ENCODE data around the gene CD63.

Gene CD63

GRCh38 chr12:55706568-55707218 is 22.1 kb downstream of the CD63 start:
- DNase-seq (ENCODE audit: low read depth in 4 of 4, low spot score in 1 of 4), result no peak

DNA sequence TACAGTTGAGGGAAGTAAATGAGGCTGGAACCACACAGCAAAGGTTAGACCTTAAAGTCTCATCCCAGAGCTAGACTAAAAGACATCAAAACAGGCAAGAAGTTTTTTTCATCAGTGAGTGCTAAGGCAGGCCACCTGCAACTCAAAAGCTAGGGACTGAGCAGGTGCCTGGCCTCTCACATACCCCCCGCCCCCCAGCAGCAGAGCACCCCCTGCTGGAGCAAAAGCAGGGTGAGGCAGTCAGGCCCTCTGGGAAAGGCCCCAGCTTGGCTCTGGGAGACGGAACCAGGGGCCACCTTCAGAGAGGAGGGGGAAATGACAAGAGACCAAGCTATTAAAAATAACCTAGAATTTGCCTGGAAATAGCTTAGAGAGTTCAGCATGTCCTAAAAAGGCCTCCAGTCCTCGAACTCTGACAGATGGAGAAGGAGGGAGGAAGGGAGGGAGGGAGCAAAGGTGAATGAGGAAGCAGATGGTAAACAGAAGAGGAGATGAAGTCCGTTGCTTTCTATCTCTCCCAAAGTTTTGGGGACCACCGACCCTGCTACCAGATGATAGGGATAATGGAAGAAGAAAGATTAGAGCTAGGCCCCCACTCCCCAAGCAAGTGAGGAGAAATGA is 22.9 kb downstream of the CD63 start:
- no peak for DNase-seq (ENCODE audit: low read depth in 4 of 4, low spot score in 1 of 4)

DNA sequence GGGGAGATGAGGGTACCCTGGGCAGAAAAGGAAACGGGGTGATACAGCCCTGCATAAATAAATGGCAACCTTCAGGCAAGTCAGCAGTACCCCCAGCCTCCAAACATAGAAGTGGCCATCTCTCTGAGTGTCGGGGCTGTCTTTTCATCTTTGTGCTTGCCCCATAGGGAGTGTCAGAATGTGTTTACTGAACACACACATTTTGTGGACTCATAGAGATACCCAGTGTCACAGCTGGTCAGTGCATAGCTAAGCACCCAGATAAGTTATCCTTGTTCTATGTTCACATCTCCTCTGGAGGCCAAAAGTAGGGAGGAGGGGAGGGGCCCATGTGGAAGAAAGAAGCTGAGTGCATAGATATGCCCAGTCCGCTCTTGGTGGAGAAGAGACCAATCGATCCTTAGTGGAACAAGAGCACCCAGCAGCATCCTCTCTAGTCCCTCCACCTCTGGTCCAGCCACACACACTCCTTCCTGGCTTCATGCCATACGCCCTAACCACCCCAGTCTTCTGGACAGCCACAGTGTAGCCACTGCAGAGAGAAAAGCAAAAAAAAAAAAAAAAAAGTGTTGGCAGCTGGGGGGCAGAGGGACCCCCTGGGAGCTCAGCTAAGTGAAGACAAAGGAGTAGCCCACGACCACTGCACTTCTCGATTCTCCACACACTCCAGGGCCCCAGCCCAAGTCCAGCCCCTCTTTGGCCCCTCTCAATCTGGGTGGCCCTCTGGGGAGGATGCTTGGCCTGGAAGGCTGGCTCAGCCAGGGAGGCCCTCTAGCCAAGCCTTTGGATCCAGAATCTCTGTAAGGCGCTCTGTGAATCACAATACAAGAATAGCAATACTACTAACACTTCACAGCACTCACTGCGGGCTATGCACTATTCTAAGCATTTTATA is 23.7 kb downstream of the CD63 start:
- DNase-seq (ENCODE audit: low read depth in 4 of 4, low spot score in 1 of 4), result no peak

DNA sequence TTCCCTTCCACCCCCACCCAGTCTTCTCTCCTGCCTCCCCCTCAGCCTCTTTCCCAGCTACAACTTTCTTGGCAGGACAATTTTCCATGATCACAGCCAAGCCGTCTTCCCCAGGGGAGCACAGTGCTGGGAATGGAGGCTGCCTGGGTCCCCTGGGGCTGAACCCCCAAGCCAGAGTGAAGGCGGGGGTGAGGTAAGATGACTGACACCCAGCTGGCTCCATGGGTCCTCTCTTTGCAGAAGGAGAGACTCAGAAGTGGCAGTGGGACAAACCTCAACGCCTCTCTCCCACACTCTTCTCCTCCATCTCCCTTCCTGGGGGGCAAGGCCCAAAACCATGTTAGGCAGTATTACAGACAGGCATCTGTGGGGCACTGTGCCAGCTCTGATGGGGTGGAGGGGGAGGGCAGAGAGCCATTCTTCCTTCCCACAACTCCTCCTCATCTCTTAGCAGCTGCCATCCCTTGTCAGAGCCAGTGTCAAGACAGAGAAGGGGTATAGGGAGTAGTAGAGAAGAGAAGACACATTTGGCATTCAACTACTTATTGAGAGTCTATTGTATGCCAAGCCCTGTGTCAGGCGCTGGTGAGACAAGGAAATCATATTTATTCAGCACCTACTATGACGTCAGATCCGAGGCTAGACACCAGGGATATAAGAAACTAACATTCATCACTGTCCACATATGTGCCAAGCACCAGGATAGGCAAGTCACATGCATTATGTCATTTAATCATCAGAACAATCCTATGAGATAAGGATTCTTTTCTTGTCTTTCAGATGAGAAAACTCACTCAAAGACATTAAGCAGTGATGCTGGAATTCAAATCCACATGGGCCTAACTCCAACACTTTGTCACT is 24.7 kb downstream of the CD63 start:
- DNase-seq (ENCODE audit: low read depth in 4 of 4, low spot score in 1 of 4), result no peak

- no peak for DNase-seq (ENCODE audit: low read depth in 4 of 4, low spot score in 1 of 4)
Observed at GRCh38 chr12:55703288-55703687, 25.5 kb downstream of the CD63 start.

DNA sequence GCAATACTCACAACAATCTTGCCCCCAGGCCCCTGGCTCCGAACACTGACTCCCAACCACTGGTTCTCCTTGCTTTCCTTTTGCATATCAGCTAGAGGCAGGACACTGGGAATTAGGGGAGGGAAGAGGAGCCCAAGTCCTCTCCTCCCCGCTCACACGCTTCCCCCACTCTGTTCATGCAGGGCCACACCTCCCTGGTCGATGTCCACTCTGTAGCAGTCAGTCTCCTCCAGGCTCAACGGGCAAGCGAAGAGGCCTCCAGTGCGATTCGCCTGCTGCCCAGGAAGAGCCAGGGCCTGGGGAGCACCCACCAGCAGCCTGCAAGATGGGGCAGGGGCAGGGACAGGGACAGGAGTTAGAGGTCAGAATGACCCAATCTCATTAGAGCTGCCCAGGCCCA is 25.9 kb downstream of the CD63 start:
- no peak for DNase-seq (ENCODE audit: low read depth in 4 of 4, low spot score in 1 of 4)

- DNase-seq (ENCODE audit: low read depth in 4 of 4, low spot score in 1 of 4), result no peak
Observed at GRCh38 chr12:55700255-55701018, 28.4 kb downstream of the CD63 start.

DNA sequence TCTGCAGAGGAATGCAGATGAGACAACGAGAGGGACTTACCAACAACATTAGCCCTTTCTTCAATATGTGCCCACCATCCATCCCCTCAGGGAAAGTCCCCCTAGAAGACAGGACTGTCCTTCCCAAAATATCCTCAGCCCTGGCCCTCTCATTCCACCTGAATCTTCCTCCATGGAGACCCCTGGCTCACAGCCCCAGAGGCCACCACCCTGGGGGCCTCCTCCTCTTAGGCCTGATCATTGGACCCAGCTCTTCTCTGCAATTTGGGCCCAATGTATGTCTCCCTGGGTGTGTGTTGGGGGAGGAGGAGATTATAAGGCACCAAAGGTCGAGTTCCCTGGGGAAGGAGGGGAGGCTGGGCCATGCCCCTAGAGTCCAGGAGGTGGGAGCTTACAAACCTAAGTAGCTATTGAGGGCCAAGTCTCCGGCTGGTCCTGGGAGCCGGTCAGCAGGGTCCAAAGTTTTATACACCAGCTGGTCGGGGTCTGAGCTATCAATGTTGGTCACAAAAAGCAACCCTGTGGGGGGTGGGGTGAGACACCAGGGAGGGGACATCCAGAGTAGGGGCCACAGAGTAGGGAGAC is 29.2 kb downstream of the CD63 start:
- no peak for DNase-seq (ENCODE audit: low read depth in 4 of 4, low spot score in 1 of 4)

- no peak for DNase-seq (ENCODE audit: low read depth in 4 of 4, low spot score in 1 of 4)
Observed at GRCh38 chr12:55698965-55699364, 29.8 kb downstream of the CD63 start.

GRCh38 chr12:55698241-55698955 is 30.4 kb downstream of the CD63 start:
- no peak for DNase-seq (ENCODE audit: low read depth in 4 of 4, low spot score in 1 of 4)

- DNase-seq (ENCODE audit: low read depth in 4 of 4, low spot score in 1 of 4), result no peak
Observed at GRCh38 chr12:55697686-55698085, 31.1 kb downstream of the CD63 start.

GRCh38 chr12:55696796-55697462 is 31.9 kb downstream of the CD63 start:
- no peak for DNase-seq (ENCODE audit: low read depth in 4 of 4, low spot score in 1 of 4)

- no peak for DNase-seq (ENCODE audit: low read depth in 4 of 4, low spot score in 1 of 4)
Observed at GRCh38 chr12:55696141-55696540, 32.7 kb downstream of the CD63 start.

- no peak for DNase-seq (ENCODE audit: low read depth in 4 of 4, low spot score in 1 of 4)
Observed at GRCh38 chr12:55695349-55695748, 33.5 kb downstream of the CD63 start.

DNA sequence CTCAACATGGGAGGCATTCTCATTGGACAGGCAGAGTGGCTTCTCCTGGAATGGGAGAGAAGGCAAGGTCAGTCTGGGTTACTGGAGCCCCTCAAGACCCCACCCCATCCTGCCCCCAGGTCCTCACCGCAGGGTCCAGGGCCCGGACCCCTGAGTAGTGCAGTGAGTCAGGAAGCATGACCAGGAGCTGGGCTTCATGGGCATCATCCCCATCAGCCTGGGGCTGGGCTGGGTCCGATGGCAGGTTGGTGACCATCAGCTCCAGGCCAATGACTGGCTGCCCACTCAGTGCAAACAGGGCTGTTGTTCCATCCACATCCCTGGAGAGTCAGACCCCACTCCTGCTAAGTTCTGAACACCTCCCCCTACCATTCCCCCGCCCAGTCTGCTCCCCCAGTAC is 34.2 kb downstream of the CD63 start:
- no peak for DNase-seq (ENCODE audit: low read depth in 4 of 4, low spot score in 1 of 4)

GRCh38 chr12:55694188-55694515 is 34.7 kb downstream of the CD63 start:
- no peak for DNase-seq (ENCODE audit: low read depth in 4 of 4, low spot score in 1 of 4)

GRCh38 chr12:55693323-55694187 is 35.3 kb downstream of the CD63 start:
- DNase-seq (ENCODE audit: low read depth in 4 of 4, low spot score in 1 of 4), result no peak

Measured in stimulated activated CD4-positive, alpha-beta T cell treated with anti-CD3 and anti-CD28 coated beads, Interleukin-1b, Interleukin-23, amount 100 ng/mL, for 24 hours (primary cell).